HTR-8/SVneo (cell line): Measurements from ENCODE around the gene SLC7A4.
A peak's percentile ranks its signal among the peaks of the same experiment; 100 is the strongest.
"Not testable (repeated sequence)": the region's sequence is repeated elsewhere in the genome, so short reads cannot be mapped to it uniquely, and the experiment has no call there.

Experiments used
- DNase-seq: peaks from one replicate; pipeline ENCODE4 v3.0.0; 2011; ENCODE audit warnings: low spot score, mixed read lengths; ENCODE audit not compliant: insufficient read length
- FAIRE-seq: peaks from 2 replicates; lab custom pipeline; 2011; peaks lifted over from hg19 to GRCh38; lab: Jason Lieb, UNC

Gene SLC7A4

DNA sequence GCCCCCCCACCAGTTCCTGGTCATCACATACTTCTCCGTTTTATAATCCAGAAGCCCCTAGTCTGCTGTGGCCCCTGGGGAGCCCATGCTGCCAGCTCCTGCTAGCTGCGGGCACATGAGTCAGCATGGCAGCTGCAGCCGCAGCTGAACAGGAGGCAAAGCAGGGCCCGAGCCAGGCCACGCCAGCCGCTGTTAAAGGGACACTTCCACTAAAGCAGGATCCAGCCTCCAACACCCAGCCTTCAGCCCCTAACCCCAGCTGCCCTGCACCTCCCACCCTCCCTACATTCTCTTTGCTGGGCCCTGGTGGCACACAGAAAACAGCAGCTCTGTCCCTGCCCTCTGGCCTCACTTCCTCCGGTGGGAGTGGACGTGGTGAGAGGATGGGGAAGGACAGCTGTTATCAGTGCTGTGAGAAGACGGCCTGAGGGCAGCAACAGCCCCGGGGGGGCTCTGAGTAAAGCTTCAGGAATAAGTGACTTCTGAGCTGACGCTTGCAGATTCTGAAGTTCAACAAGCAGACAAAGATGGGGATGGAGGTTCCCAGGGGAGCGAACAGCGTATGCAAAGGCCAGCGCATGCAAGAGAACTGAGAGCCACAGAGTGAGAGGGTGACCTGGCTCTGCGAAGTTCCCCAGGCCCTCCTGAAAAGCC lies 12.7 kb upstream of the SLC7A4 start:
- FAIRE-seq (peak; percentile 80), DNase-seq (no peak)

DNA sequence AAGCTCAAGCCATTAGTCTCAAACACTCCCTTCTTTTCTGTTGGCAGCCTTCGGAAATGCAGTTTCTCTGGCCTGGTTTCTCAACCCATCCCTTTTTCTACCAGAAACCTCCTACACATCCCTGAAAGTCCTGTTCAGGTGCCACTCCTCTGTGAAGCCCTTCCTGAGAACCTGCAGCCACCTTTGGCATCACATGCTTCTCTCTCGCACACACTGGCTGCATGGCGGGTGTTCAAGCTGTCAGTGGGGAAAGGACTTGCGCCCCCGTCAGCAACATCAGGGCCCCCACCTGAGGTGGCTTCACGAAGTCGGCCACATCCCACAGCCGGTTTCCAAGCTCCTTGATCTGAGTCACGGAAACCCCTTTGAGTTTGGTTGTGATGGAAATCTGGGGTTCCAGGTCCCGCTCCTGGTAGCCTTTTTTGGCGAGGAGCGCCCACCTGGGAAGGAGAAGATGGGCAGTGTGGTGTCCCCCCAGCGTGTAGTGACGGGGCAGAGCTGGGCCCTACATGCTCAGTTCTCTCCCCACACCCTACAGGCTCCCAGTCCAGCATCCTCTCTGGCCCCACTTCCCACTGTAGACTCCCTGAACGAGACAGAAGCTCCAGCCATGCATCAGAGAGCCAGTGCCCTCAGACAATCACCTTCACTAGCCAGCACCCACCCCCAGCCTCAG lies 11.6 kb upstream of the SLC7A4 start:
- FAIRE-seq (no peak), DNase-seq (no peak)

DNA sequence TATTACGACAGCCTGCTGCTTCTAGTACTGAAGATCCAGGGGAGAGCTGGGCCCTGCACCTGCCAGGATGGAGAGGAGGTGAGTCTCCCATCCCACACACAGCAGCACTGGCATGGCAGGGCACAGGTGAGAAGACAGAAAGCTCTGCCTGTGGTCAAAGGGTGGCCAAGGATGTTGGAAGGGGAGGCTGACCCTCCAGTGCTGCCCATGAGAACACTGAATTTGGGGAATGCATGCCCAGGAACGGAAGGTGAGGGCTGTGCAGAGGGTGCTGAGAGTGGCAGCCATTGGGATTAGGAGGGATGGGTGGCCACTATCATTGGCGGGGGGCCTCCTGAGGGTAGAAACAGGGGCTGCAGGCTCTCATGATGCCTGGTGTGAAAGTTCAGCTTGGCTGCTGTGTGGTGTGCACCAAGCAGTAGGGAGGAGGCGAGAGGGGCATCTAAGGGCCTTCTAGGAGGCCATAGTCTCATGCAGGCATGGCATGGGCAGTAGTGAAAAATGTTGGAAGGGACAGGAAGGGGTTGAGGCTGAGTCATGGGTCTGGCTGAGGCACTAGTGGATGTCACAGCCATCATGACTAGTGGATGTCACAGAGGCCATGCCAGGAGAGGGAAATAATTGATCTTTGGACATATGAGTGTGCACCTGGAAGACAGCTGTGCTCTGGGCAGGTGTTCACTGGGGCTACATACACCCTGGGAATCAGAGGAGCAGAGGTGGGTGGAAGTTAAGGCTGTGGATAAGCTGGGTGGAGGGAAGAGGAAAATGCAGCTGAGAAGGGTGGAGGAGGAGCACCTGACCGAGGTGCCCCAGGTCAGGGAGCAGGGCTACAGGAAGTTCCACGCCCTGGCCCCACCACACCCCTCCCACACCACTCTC lies 10.9 kb upstream of the SLC7A4 start:
- FAIRE-seq (no peak), DNase-seq (no peak)

DNA sequence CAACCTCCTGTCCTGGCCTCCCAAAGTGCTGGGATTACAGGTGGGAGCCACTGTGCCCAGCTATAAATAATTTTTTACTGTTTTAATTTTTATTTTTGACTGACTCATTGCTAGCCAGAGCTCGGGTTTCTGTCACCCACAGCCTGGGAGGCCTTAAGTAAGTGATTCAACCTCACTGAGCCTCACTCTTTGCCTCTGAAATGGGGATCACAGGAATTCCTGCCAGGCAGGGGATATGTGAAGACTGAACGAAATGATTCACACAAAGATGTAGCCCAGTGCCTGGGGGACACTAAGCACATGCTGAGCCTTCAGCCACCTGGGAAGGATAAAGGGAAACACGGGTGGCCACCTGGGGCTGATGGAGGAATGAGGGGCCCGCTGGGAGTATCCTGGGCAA lies 9.6 kb upstream of the SLC7A4 start:
- FAIRE-seq (no peak), DNase-seq (no peak)

DNA sequence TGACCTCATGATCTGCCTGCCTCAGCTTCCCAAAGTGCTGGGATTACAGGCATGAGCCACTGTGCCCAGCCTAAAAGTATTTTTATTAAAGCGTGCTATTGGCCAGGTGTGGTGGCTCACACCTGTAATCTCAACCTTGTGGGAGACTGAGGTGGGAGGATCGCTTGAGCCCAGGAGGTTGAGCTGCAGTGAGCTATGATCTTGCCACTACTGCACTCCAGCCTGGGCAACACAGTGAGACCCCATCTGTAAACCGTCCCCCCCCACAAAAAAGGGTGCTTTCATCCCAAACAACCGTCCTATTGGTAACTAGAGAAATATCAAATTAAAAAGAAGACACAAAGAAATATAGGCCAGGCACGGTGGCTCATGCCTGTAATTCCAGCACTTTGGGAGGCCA lies 6.8 kb upstream of the SLC7A4 start:
- not testable (repeated sequence) for FAIRE-seq, DNase-seq

DNA sequence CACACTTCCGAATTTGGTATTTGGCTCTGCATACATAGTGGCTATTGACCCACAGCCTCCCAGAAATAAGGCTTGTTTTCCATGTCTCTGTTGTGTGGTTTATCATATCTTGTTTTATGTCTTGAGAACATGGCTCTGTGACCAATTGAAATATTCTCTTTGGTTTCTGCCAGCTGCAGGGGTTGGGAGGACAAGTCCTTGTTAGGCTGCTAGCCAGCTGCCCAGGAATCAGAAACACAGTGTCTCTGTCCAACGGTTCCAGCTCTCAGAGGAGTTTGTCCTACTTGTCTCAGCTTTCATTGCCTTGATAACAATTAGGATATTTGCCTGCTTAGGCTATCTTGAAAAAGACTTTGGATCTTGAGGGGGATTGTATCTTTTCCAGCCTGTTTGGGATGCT lies 6.0 kb upstream of the SLC7A4 start:
- DNase-seq (no peak), FAIRE-seq (no peak)

DNA sequence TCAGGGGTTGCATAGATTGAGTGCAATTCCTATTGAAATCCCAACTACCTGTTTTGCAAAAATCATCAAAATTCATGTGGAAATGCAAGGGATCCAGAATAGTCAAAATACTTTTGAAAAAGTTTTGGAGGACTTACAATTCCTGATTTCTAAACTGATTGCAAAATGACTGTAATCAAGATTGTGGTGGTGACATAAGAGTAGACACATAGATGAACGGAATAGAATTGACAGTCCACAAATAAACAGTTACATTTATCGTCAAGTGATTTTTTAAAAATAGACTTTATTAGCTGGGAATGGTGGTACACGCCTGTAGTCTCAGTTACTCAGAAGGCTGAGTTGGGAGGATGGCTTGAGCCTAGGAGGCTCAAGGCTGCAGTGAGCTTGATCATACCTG lies 2.6 kb upstream of the SLC7A4 start:
- FAIRE-seq, result no peak
- no peak for DNase-seq

DNA sequence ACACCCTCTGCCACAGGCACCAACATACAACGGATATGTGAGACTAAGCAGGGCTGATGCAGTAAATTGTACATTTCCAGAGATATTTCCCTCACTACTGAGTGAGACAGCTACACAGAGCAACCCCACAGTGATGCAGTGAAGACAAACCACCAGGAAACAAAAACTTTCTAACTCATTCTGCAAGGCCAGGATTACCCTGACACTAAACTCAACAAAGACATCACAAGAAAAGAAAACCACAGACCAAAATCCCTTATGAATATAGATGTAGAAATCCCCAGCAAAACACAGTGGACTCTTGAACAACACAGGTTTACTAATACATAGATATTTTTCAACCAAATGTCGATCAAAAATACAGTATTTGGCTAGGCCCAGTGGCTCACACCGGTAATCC lies 1.5 kb upstream of the SLC7A4 start:
- no peak for DNase-seq

DNA sequence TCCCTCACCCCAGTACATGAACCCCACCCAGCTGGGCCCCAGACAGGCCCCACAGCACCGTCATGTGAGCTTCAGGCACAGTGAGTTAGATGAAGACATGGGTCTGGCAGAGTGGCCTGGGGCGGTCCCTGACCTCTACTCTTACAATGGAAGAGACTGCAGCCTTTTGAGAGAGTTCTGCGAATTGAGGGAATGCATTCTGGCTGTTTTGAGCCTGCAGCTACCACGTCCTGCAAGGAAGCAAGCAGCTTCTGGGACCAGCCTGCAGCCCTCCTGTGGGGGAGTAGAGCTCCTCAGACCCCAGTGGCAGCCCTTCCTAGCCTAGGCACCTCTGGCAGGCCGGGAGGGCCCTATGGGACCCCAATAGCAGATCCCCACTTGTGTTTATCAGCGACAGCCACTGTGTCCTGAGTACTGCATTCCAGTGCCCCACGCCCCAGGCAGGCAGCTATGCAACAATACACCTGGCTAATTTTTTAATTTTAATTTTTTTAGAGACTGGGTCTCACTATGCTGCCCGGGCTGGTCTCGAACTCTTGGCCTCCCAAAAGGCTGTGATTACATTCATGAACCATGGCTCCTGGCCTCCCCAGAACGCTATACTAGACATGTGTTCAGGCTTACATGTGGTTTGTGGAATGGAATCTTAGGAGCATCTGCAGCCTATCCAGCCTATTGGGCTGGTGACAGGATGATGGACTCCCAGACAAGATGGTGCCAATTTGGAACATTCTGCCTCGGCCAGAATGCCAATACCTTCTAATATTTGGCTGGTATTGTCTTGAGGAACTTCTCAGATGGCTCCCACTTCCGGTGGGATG lies 717 bp upstream of the SLC7A4 start:
- DNase-seq, result no peak
- FAIRE-seq, result no peak

More for the DNA sequence above, 1.5 kb upstream of the SLC7A4 start:
- FAIRE-seq, result no peak

DNA sequence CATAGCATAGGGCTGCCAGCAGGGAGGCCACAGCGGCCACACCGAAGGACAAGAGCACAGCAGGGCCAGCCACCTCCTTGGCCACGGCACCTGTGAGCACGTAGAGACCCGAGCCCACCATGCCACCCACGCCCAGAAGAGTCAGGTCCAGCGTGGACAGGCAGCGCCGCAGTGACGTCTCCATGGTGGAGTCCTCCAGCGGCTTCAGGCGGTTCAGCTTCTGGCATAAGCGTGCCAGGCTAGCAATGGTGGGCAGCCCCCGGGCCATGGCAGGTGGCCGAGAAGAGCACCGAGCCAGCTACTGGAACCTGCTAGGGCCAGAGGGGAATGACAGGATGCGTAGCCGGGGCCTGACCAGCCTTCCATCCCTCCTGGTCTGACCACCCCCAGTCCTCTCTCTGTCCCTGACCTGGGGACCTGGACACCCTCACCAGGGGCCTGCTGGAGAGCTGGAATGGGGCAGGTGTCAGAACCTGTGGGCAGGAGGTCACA lies 770 bp downstream of the SLC7A4 start:
- no peak for DNase-seq
- FAIRE-seq, result no peak

DNA sequence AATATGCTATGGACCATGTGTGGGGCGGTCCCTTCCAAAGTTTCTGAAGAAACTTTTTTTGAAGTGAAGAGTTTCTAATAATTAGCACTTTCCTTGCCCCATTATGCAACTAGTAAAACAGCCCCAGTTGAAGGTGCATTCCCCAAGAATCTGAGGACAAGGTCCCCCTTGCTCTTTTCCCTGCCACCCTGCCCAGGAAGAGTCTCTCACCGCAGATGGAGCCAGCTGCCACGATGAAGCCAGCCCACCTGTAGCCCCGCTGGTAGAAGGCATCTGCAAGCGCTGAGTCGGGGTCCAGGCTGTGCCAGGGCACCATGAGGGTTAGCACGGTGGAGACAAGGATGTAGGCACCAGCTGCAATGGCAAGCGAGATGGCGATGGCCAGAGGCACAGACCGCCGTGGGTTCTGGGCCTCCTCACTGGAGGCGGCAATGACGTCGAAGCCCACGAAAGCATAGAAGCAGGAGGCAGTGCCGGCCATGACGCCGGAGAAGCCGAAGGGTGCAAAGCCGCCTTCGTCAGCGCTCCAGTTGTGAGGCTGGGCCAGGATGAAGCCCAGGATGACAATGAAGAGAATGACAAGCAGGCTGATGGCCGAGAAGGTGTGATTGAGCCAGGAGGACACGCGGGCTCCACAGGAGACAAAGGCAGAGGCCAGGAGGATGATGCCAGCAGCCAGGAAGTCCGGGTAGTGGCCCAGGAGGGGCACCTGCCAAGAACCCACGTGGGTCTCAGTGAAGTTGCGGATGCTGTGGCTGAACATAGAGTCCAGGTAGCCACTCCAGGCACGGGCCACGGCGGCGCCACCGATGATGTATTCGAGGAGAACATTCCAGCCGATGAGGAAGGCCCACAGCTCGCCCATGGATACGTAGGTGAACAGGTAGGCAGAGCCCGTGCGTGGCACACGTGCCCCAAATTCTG lies 1.5 kb downstream of the SLC7A4 start:
- FAIRE-seq (no peak), DNase-seq (no peak)

DNA sequence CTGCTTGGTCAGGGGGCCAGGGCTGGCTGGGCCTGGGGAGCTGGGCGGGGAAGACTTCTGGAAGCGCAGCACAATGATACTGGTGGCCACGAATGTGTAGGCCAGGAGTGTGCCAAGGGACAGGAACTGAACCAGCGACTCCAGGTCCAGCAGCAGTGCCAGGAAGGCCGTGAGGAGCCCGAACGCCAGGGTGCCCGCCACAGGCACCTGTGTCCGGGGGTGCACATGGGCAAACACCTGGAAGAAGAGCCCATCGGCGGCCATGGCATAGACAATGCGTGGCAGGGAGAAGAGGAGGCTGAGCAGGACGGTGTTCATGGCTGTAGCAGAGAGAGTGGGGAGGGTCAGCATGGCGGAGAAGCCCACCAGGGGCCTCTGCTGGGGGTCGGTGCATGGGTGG lies 2.3 kb downstream of the SLC7A4 start:
- DNase-seq (no peak), FAIRE-seq (no peak)

DNA sequence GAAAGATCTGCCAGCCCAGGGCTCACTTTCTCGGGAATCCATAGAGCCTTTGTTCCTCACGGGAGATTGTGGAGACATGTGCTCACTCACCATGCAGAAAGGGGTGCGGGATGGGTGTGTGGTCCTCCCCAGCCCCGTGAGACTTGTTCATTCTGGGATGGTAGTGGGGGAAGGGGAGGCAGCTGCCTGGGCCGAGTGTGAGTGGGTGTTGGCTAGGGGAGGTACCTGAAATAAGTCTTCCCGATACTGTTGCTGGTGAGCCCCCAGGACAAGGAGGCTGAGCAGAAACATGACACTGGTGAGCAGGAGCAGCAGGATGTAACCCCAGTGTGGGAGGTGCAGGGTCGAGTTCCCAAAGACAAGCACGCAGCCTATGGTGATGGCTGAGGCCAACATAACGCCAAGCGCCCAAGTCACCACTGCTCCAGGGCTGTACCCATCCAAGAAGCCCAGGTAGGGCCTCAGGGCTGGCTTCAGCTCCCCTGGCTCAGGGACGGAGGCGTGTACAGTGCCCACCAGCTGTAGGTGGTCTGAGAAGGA lies 2.8 kb downstream of the SLC7A4 start:
- FAIRE-seq (no peak), DNase-seq (no peak)

DNA sequence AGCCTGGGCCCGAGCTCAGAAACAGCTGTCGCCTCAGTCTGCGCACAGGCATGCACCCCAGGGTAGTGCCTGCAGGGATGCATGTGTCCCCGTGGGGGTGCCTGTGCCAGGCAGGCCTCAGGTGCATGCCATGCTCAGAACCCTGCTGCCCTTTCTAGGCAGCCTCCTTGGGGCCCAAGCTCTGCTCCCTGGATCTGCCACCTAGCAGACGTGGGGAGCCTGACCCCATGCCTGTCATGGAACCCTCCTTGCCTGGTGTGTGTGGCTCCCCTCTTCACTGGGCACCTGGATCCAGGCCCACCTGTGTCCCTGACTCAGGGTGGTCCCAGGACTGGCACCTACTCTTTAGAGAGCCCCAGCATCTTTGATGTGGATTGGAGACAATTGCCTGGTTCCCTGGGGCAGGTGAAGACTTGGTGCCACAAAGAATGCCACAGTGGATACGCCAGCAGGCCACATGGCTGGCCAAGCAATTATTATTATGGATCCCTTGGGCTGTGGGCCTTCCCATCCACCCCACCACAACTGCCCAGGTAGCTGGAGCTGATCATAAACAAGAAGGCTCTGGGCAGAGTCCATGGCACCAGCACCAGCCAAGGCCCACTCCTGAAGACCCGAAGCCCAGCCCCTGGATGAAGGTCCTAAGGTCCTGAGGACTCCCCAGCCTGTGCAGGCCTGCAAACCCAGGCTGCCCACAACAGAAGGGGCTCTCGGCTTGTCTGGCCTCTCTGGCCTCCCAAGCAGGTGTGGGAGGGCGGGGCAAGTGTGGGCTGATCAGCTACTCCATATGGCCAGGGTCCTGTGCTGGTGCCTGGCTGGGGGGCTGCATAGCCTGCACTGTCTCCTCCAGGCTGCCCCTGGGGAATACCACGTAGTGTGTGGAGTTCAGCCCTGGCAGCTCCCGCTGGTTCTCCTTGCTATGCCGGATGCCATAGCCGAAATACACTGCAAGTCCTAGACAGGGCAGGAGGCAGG lies 3.8 kb downstream of the SLC7A4 start:
- FAIRE-seq (no peak), DNase-seq (no peak)

DNA sequence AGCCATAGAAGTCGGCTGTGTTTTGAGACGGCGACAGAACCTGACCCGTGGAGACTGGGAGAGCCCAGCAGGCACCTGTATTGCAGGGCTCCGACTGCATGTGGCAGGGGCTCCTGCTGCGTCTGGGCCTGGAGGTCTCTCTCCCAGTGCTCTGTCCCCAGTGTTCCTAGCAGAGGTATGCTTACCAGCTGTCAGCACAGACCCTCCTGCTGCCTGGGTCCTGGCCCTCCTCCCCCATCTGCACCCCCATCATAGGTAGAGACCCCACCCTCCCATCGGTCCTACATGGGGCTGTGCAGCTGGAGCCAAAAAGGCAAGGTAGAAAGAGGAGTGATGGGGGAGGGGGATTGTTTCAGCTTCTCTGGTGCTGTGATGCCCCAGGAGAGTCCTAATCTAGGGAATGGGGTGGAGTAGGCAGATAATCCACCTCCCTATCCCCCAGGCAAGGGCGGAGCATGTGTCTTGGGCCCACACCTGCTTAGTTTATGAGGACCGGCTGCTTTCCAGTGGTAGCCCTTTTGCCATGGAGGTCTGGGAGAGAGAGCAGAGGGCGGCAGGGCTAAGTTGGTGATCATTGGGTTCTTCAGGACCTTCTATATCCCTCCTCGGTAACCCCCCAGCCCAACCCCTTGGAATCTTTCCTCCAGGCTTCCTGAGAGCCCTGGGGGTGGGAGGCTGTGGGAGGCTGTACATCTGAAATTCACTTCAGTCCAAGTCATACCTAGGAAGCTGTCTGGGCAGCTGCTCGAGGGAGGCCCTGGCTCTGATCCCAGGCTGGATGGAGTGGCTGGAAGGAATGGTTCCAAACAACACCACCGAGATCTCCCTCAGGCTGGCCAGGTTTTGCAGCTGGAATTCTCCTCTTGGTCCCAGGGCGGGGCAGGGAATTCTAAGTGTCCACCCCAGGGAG lies 5.3 kb downstream of the SLC7A4 start:
- no peak for DNase-seq
- FAIRE-seq, result no peak
